ENCODE data around the gene PWWP2A.
"Not testable (repeated sequence)": the region's sequence is repeated elsewhere in the genome, so short reads cannot be mapped to it uniquely, and the experiment has no call there.

Gene PWWP2A

DNA sequence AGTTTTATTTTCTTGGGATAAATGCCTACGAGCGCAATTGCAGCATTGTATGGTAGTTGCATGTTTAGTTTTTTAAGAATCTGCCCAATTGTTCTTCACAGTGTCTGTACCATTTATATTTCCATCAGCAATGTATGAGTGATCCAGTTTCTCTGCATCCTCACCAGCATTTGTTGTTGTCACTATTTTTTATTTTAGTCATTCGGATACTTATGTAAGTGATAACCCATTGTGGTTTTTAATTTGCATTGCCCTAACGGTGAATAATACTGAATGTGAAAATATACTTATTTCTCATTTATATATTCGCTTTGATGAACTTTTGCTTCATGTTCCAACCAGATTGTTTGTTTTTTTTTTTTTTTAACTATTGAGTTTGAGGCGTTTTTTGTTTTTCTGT, 33.7 kb upstream of the PWWP2A start:
- Histone ChIP-seq H3K4me3 (ENCODE audit: low read depth, low read length) (no peak overlapping the region), H3K27ac (no peak overlapping the region), H3K9me3 (ENCODE audit: severe bottlenecking) (no peaks in the 10 kb centered on the region), H3K27me3 (ENCODE audit: insufficient read depth, low read depth, severe bottlenecking) (no peaks in the 10 kb centered on the region), H3K36me3 (no peaks in the 10 kb centered on the region)
- TF ChIP-seq, protein P1, sequence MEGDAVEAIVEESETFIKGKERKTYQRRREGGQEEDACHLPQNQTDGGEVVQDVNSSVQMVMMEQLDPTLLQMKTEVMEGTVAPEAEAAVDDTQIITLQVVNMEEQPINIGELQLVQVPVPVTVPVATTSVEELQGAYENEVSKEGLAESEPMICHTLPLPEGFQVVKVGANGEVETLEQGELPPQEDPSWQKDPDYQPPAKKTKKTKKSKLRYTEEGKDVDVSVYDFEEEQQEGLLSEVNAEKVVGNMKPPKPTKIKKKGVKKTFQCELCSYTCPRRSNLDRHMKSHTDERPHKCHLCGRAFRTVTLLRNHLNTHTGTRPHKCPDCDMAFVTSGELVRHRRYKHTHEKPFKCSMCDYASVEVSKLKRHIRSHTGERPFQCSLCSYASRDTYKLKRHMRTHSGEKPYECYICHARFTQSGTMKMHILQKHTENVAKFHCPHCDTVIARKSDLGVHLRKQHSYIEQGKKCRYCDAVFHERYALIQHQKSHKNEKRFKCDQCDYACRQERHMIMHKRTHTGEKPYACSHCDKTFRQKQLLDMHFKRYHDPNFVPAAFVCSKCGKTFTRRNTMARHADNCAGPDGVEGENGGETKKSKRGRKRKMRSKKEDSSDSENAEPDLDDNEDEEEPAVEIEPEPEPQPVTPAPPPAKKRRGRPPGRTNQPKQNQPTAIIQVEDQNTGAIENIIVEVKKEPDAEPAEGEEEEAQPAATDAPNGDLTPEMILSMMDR (IDR thresholded peaks at IDR 0.05; ENCODE audit: low read depth, low read length) = no peak
- no peak for DNase-seq

DNA sequence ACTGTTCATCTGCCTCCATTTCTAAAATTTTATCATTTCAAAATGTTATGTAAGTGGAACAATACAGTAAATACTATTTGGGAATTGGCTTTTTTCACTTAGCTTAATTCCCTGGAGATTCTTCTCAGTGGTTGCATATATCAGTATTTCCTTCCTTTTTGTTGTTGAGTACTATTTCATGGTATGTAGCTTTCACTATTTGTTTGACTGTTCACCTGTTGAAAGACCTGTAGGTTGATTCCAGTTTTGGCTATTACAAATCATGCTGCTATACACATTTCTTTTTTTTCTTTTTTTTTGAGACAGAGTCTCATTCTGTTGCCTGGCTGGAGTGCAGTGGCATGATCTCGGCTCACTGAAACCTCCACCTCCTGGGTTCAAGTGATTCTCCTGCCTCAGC, 33.0 kb upstream of the PWWP2A start:
- H3K27ac ChIP-seq = no peak overlapping the region

DNA sequence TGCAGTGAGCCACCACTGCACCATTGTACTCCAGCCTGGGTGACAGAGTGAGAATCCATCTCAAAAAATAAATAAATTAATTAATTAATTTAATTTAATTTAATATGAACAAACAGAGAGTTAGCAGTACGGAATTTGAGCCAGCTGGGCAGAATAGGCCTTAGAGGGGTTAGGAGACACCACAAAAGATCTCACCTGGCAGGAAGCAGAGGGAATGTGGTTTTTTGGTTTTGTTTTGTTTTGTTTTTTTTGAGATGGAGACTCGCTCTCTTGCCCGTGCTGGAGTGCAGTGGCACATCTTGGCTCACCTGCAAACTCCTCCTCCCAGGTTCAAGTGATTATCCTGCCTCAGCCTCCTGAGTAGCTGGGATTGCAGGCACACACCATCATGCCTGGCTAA, 31.8 kb upstream of the PWWP2A start:
- Histone ChIP-seq H3K27me3 (ENCODE audit: insufficient read depth, low read depth, severe bottlenecking) (no peaks in the 10 kb centered on the region), H3K36me3 (no peaks in the 10 kb centered on the region)
- TF ChIP-seq, protein P1 (IDR thresholded peaks at IDR 0.05; ENCODE audit: low read depth, low read length) = no peak

More for the DNA sequence above, 33.0 kb upstream of the PWWP2A start:
- TF ChIP-seq, protein P1 (IDR thresholded peaks at IDR 0.05; ENCODE audit: low read depth, low read length) = no peak
- H3K4me3 ChIP-seq (ENCODE audit: low read depth, low read length) = no peak overlapping the region
- no peak for DNase-seq
- no peaks in the 10 kb centered on the region for H3K36me3 ChIP-seq
- no peaks in the 10 kb centered on the region for H3K9me3 ChIP-seq (ENCODE audit: severe bottlenecking)
- no peaks in the 10 kb centered on the region for H3K27me3 ChIP-seq (ENCODE audit: insufficient read depth, low read depth, severe bottlenecking)

DNA sequence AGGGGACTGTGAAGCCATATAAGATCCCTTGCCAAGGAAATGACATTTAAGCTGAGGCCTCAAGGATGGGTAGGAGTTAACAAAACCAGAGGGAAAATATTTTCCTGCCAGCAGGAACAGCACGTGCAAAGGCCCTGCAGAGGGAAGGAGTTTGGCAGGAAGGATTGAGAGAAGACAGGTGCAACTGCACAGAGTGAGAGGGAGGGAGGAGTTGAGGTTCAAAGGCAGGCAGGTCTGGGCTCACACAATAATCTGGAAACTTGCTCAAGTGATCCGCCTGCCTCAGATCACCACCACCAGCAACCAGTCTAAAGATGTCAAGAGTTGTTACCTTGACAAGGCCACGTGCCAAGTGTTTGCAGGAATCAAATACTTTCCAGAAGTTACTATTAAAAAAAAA, 31.1 kb upstream of the PWWP2A start:
- Histone ChIP-seq H3K4me3 (ENCODE audit: low read depth, low read length) (no peak overlapping the region), H3K27me3 (ENCODE audit: insufficient read depth, low read depth, severe bottlenecking) (no peaks in the 10 kb centered on the region), H3K27ac (no peak overlapping the region), H3K9me3 (ENCODE audit: severe bottlenecking) (no peaks in the 10 kb centered on the region), H3K36me3 (no peaks in the 10 kb centered on the region)
- TF ChIP-seq, protein P1 (IDR thresholded peaks at IDR 0.05; ENCODE audit: low read depth, low read length) = no peak
- DNase-seq = no peak

More for the DNA sequence above, 31.8 kb upstream of the PWWP2A start:
- H3K4me3 ChIP-seq (ENCODE audit: low read depth, low read length) = no peak overlapping the region
- H3K9me3 ChIP-seq (ENCODE audit: severe bottlenecking) = no peaks in the 10 kb centered on the region
- DNase-seq = no peak
- no peak overlapping the region for H3K27ac ChIP-seq

DNA sequence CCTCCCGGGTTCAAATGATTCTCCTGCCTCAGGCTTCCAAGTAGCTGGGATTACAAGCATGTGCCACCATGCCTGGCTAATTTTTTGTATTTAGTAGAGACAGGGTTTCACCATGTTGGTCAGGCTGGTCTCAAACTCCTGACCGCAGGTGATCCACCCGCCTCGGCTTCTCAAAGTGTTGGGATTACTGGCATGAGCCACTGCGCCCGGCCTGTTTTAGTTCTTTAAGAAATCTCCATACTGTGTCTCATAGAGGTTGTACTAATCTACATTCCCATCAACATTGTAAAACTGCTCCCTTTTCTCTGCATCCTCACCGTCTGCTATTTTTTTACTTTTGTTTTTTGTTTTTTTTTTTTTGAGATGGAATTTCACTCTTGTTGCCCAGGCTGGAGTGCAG, 25.2 kb upstream of the PWWP2A start:
- H3K9me3 ChIP-seq (ENCODE audit: severe bottlenecking); H3K27ac ChIP-seq; H3K36me3 ChIP-seq; H3K4me3 ChIP-seq (ENCODE audit: low read depth, low read length); DNase-seq; H3K27me3 ChIP-seq (ENCODE audit: insufficient read depth, low read depth, severe bottlenecking): not testable (repeated sequence)

DNA sequence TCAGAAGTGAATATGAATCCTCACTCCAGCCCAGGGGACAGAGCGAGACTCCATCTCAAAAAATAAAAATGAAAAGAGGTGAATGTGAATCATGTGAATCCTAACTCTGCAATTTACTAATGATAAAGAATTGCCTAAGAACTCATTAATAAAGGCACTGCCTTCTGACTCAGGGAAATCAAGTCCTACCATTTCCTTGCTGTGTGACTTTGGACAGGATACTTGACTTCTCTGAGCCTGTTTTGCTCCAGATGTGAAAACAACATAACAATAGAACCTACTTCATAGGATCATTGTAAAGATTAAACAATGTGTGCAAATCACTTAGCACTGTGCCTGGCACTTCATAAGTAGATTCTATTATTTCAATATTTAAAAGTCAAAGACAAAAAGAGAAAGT, 15.1 kb upstream of the PWWP2A start:
- H3K36me3 ChIP-seq = no peaks in the 10 kb centered on the region
- H3K9me3 ChIP-seq (ENCODE audit: severe bottlenecking) = no peaks in the 10 kb centered on the region
- H3K27me3 ChIP-seq (ENCODE audit: insufficient read depth, low read depth, severe bottlenecking) = no peaks in the 10 kb centered on the region
- no peak overlapping the region for H3K4me3 ChIP-seq (ENCODE audit: low read depth, low read length)
- TF ChIP-seq, protein P1 (IDR thresholded peaks at IDR 0.05; ENCODE audit: low read depth, low read length) = no peak
- DNase-seq = no peak
- no peak overlapping the region for H3K27ac ChIP-seq
